Activated CD4-positive, alpha-beta T cell treated with anti-CD3 and anti-CD28 coated beads, Interleukin-2, amount 50 U/mL, for 4 hours (primary cell): ENCODE results near the gene DPM1.
"Not testable (repeated sequence)": the region's sequence is repeated elsewhere in the genome, so short reads cannot be mapped to it uniquely, and the experiment has no call there.

Source experiments
- DNase-seq, 2 experiments: peaks; one replicate each; pipeline ENCODE4 v3.0.0-alpha.2; 2020

Gene DPM1

GRCh38 chr20:50978533-50978932, 20.2 kb upstream of the DPM1 start:
- not testable (repeated sequence) for DNase-seq

GRCh38 chr20:50977066-50978021, 19.0 kb upstream of the DPM1 start:
- no peak for DNase-seq

GRCh38 chr20:50975701-50976330, 17.5 kb upstream of the DPM1 start:
- DNase-seq, result no peak

GRCh38 chr20:50969912-50970311, 11.6 kb upstream of the DPM1 start:
- DNase-seq, result no peak

GRCh38 chr20:50969435-50969834, 11.1 kb upstream of the DPM1 start:
- DNase-seq, result no peak

GRCh38 chr20:50968289-50968688, 10.0 kb upstream of the DPM1 start:
- DNase-seq, result no peak

GRCh38 chr20:50967586-50967985, 9.3 kb upstream of the DPM1 start:
- no peak for DNase-seq

- DNase-seq, result no peak
These were observed 1.3 kb upstream of the DPM1 start for GRCh38 chr20:50959543-50960126.

- DNase-seq, result peak; percentile 71 to 76
These were observed 547 bp upstream of the DPM1 start, which contains the start of gene MOCS3 for GRCh38 chr20:50958615-50959542. TSS of gene MOCS3 (plus strand) at chr20:50958818. CDS start at chr20:50958843, 25 bp downstream.

GRCh38 chr20:50957276-50957675, 1.1 kb downstream of the DPM1 start:
- DNase-seq, result no peak

GRCh38 chr20:50953821-50954220, 4.5 kb downstream of the DPM1 start:
- no peak for DNase-seq

- DNase-seq, result no peak
These were observed 5.1 kb downstream of the DPM1 start for GRCh38 chr20:50953196-50953595.

GRCh38 chr20:50948132-50948785, 10.1 kb downstream of the DPM1 start:
- no peak for DNase-seq

GRCh38 chr20:50943069-50943468, 15.3 kb downstream of the DPM1 start:
- no peak for DNase-seq

GRCh38 chr20:50933589-50933988, 24.7 kb downstream of the DPM1 start:
- DNase-seq, result no peak

- no peak for DNase-seq
These were observed 25.5 kb downstream of the DPM1 start for GRCh38 chr20:50932691-50933280.

- DNase-seq, result no peak
These were observed 26.3 kb downstream of the DPM1 start for GRCh38 chr20:50932016-50932485.

GRCh38 chr20:50931306-50932015, 26.9 kb downstream of the DPM1 start, which contains the start of gene ADNP:
TSS of gene ADNP (minus strand) at chr20:50931437. CDS start at chr20:50903996, 27,441 bp downstream.
- peak; percentile 84 for DNase-seq

- DNase-seq, result no peak
These were observed 27.4 kb downstream of the DPM1 start for GRCh38 chr20:50930976-50931305.

- peak in 1 of 2 experiments; percentile 12 for DNase-seq
These were observed 28.0 kb downstream of the DPM1 start for GRCh38 chr20:50930139-50930975.
